Esophagus squamous epithelium (tissue), 4 donors: ENCODE results near the gene FYN.

Experiments used
- CTCF ChIP-seq, 6 experiments: fragments of 450-650 bp in 4 of 6; fragments of 200-600 bp in 2 of 6; sonication (generic) in 2 of 6; IDR thresholded peaks; one replicate each; pipeline ENCODE4 v1.5.1; 2016 to 2019; ENCODE audit warnings: antibody characterized with exemption in 6 of 6, mild to moderate bottlenecking in 4 of 6, moderate library complexity in 4 of 6
- POLR2A ChIP-seq, 4 donors: fragments of 450-650 bp; IDR thresholded peaks; one replicate each; pipeline ENCODE4 v1.6.1; 2017; ENCODE audit warnings: antibody characterized with exemption in 4 of 4, mild to moderate bottlenecking in 4 of 4, moderate library complexity in 3 of 4

GRCh38 chr6:111689419-111689818, 183.8 kb downstream of the FYN start:
- TF ChIP-seq POLR2A (IDR thresholded peaks at IDR 0.05) (no peak), CTCF (IDR thresholded peaks at IDR 0.05) (no peak)
